ENCODE measurements around the gene BMP2K.
"Not testable (repeated sequence)": the region's sequence is repeated elsewhere in the genome, so short reads cannot be mapped to it uniquely, and the experiment has no call there.

The BMP2K gene

DNA sequence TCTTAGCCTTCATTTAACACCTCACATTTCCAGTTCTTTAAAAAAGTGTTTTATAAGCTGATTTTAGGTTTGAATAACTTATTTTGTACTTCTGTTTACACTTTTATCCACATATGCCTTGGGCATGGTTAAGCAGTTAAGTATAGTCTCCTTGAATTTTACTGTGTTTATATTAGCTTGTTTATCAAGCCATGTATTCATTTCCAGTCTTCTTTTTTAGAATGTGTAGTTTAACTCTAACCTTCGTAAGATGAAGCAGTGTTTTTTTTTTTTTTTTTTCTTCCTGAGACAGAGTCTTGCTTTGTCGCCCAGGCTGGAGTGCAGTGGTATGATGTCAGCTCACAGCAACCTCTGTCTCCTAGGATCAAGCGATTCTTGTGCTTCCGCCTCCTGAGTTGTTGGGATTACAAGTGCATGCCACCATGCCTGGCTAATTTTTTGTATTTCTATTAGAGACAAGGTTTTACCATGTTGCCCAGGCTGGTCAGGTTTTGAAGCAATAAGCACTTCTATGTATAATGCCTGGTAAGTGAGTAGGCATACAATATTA is 42.5 kb downstream of the BMP2K start:
- H3K9me3 ChIP-seq (ENCODE audit: control insufficient read depth in 2 of 2, low read length in 2 of 2) = no peaks in the 10 kb centered on the region
- no peaks in the 10 kb centered on the region for H3K36me3 ChIP-seq (ENCODE audit: control insufficient read depth in 2 of 2, insufficient read depth in 2 of 2, low read length in 2 of 2)

GRCh38 chr4:78824001-78824400 is 47.9 kb downstream of the BMP2K start:
- peaks cover 11 to 13% of the 10 kb centered on the region in 2 donors for H3K36me3 ChIP-seq (ENCODE audit: control insufficient read depth in 2 of 2, insufficient read depth in 2 of 2, low read length in 2 of 2)

More for the DNA sequence above, 42.5 kb downstream of the BMP2K start:
- no peak overlapping the region for H3K4me3 ChIP-seq (ENCODE audit: low read length in 2 of 2)
- no peaks in the 10 kb centered on the region for H3K27me3 ChIP-seq (ENCODE audit: control insufficient read depth in 1 of 2, insufficient read depth in 2 of 2, low read length in 2 of 2)
- no peaks in the 10 kb centered on the region for H3K4me1 ChIP-seq (ENCODE audit: control insufficient read depth, insufficient read depth, low read length)
- H3K9ac ChIP-seq (ENCODE audit: low read length in 2 of 2) = no peak overlapping the region
- H3K27ac ChIP-seq (ENCODE audit: low read length) = no peak overlapping the region

GRCh38 chr4:78827191-78827590 is 51.0 kb downstream of the BMP2K start:
- Histone ChIP-seq H3K4me3 (ENCODE audit: low read length in 2 of 2) (no peak overlapping the region), H3K9ac (ENCODE audit: low read length in 2 of 2) (no peak overlapping the region), H3K9me3 (ENCODE audit: control insufficient read depth in 2 of 2, low read length in 2 of 2) (no peaks in the 10 kb centered on the region), H3K27ac (ENCODE audit: low read length) (no peak overlapping the region), H3K4me1 (ENCODE audit: control insufficient read depth, insufficient read depth, low read length) (no peaks in the 10 kb centered on the region), H3K36me3 (ENCODE audit: control insufficient read depth in 2 of 2, insufficient read depth in 2 of 2, low read length in 2 of 2) (peaks cover 11 to 13% of the 10 kb centered on the region in 2 donors), H3K27me3 (ENCODE audit: control insufficient read depth in 1 of 2, insufficient read depth in 2 of 2, low read length in 2 of 2) (no peaks in the 10 kb centered on the region)

More at GRCh38 chr4:78824001-78824400, 47.9 kb downstream of the BMP2K start:
- H3K27me3 ChIP-seq (ENCODE audit: control insufficient read depth in 1 of 2, insufficient read depth in 2 of 2, low read length in 2 of 2) = no peaks in the 10 kb centered on the region
- no peak overlapping the region for H3K27ac ChIP-seq (ENCODE audit: low read length)
- no peak overlapping the region for H3K4me3 ChIP-seq (ENCODE audit: low read length in 2 of 2)
- H3K4me1 ChIP-seq (ENCODE audit: control insufficient read depth, insufficient read depth, low read length) = no peaks in the 10 kb centered on the region
- no peaks in the 10 kb centered on the region for H3K9me3 ChIP-seq (ENCODE audit: control insufficient read depth in 2 of 2, low read length in 2 of 2)
- no peak overlapping the region for H3K9ac ChIP-seq (ENCODE audit: low read length in 2 of 2)

DNA sequence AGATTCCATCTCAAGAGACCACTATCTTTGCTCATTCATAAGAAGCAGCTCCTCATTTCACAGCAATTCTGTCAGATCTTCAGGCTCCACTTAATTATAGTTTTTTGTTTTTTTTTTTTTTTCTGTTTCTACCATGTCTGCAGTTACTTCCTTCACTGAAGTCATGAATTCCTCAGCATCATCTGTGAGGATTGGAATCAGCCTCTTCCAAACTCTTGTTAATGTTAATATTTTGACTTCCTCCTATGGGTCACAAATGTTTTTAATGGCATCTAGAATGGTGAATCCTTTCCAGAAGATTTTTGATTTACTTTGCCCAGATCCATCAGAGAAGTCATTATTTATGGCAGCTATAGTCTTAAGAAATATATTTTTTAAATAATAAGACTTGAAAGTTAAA is 53.1 kb downstream of the BMP2K start:
- Histone ChIP-seq H3K36me3 (ENCODE audit: control insufficient read depth in 2 of 2, insufficient read depth in 2 of 2, low read length in 2 of 2) (peaks cover 11 to 13% of the 10 kb centered on the region in 2 donors), H3K9ac (ENCODE audit: low read length in 2 of 2) (no peak overlapping the region), H3K9me3 (ENCODE audit: control insufficient read depth in 2 of 2, low read length in 2 of 2) (no peaks in the 10 kb centered on the region), H3K27me3 (ENCODE audit: control insufficient read depth in 1 of 2, insufficient read depth in 2 of 2, low read length in 2 of 2) (no peaks in the 10 kb centered on the region), H3K27ac (ENCODE audit: low read length) (no peak overlapping the region), H3K4me3 (ENCODE audit: low read length in 2 of 2) (no peak overlapping the region), H3K4me1 (ENCODE audit: control insufficient read depth, insufficient read depth, low read length) (no peaks in the 10 kb centered on the region)

GRCh38 chr4:78839676-78840075 is 63.5 kb downstream of the BMP2K start:
- not testable (repeated sequence) for H3K36me3 ChIP-seq (ENCODE audit: control insufficient read depth in 2 of 2, insufficient read depth in 2 of 2, low read length in 2 of 2); H3K27me3 ChIP-seq (ENCODE audit: control insufficient read depth in 1 of 2, insufficient read depth in 2 of 2, low read length in 2 of 2); H3K4me3 ChIP-seq (ENCODE audit: low read length in 2 of 2); H3K27ac ChIP-seq (ENCODE audit: low read length); H3K9me3 ChIP-seq (ENCODE audit: control insufficient read depth in 2 of 2, low read length in 2 of 2); H3K9ac ChIP-seq (ENCODE audit: low read length in 2 of 2); H3K4me1 ChIP-seq (ENCODE audit: control insufficient read depth, insufficient read depth, low read length)

GRCh38 chr4:78840286-78840685 is 64.1 kb downstream of the BMP2K start:
- H3K9me3 ChIP-seq (ENCODE audit: control insufficient read depth in 2 of 2, low read length in 2 of 2); H3K27me3 ChIP-seq (ENCODE audit: control insufficient read depth in 1 of 2, insufficient read depth in 2 of 2, low read length in 2 of 2); H3K27ac ChIP-seq (ENCODE audit: low read length); H3K4me3 ChIP-seq (ENCODE audit: low read length in 2 of 2); H3K36me3 ChIP-seq (ENCODE audit: control insufficient read depth in 2 of 2, insufficient read depth in 2 of 2, low read length in 2 of 2); H3K4me1 ChIP-seq (ENCODE audit: control insufficient read depth, insufficient read depth, low read length); H3K9ac ChIP-seq (ENCODE audit: low read length in 2 of 2): not testable (repeated sequence)

DNA sequence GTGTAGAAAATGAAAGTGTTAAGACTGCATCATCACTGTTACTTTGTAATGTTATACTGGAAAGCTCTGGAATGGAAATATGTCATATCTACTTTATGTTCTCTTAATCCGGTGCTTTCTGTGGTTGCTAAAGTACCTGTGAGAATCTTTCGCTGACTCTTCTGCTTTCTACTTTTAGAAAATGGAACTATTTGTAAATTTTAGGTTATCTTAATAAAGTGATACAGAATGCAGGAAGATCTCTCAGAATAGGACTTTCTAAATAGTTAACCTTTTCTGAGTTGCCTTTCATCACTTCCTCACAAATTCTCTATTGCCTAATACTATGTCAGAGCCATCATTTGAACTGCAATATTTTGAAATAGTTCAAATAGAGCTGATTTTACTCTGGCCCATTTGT is 69.3 kb downstream of the BMP2K start:
- Histone ChIP-seq H3K4me1 (ENCODE audit: control insufficient read depth, insufficient read depth, low read length) (no peaks in the 10 kb centered on the region), H3K9ac (ENCODE audit: low read length in 2 of 2) (no peak overlapping the region), H3K27ac (ENCODE audit: low read length) (no peak overlapping the region), H3K4me3 (ENCODE audit: low read length in 2 of 2) (no peak overlapping the region), H3K27me3 (ENCODE audit: control insufficient read depth in 1 of 2, insufficient read depth in 2 of 2, low read length in 2 of 2) (no peaks in the 10 kb centered on the region), H3K36me3 (ENCODE audit: control insufficient read depth in 2 of 2, insufficient read depth in 2 of 2, low read length in 2 of 2) (peaks cover 0 to 3% of the 10 kb centered on the region in 2 donors), H3K9me3 (ENCODE audit: control insufficient read depth in 2 of 2, low read length in 2 of 2) (no peaks in the 10 kb centered on the region)

DNA sequence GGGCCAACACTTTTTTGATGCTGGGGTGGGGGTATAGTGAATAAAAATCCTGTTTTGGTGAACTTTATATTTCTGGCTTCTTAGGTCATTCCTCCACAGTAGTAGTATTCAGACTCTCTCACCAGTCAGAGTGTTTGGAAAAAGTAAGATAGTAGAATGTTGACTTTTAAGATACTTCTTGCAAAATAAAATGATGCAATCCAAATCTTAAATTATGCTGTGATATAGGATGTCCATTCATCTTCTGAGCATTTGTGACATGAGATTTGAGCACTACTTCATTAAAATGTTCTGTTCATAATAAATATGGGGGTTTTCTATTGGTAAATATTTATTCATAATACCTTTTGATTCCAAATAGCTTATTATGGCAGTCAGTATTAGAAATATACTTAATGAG is 70.1 kb downstream of the BMP2K start:
- Histone ChIP-seq H3K9ac (ENCODE audit: low read length in 2 of 2) (no peak overlapping the region), H3K27ac (ENCODE audit: low read length) (no peak overlapping the region), H3K4me1 (ENCODE audit: control insufficient read depth, insufficient read depth, low read length) (no peaks in the 10 kb centered on the region)

DNA sequence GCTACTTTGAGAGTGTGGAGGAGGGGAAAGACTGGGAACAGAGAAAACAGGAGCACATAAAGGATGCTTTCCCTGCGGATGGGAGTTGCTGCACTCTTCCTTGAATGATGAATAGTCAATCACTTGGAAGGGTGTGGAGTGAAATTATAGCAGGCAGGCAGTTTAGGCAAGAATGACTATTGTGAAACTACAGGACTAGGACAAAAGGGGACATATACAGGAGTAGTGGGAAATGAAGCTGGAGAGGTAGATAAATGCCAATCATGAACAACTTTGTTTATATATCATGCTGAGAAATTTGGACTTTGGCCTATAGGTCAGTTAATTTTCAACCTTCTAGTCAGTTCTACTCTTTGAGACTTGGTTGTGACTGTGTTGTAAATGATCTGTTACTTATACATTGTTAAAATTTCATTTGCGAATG is 86.2 kb downstream of the BMP2K start:
- Histone ChIP-seq H3K27ac (ENCODE audit: low read length) (no peak overlapping the region), H3K27me3 (ENCODE audit: control insufficient read depth in 1 of 2, insufficient read depth in 2 of 2, low read length in 2 of 2) (no peaks in the 10 kb centered on the region), H3K4me1 (ENCODE audit: control insufficient read depth, insufficient read depth, low read length) (no peaks in the 10 kb centered on the region), H3K9ac (ENCODE audit: low read length in 2 of 2) (no peak overlapping the region), H3K4me3 (ENCODE audit: low read length in 2 of 2) (no peak overlapping the region), H3K36me3 (ENCODE audit: control insufficient read depth in 2 of 2, insufficient read depth in 2 of 2, low read length in 2 of 2) (peaks cover 0 to 2% of the 10 kb centered on the region in 2 donors), H3K9me3 (ENCODE audit: control insufficient read depth in 2 of 2, low read length in 2 of 2) (no peaks in the 10 kb centered on the region)

More for the DNA sequence above, 70.1 kb downstream of the BMP2K start:
- Histone ChIP-seq H3K9me3 (ENCODE audit: control insufficient read depth in 2 of 2, low read length in 2 of 2) (no peaks in the 10 kb centered on the region), H3K27me3 (ENCODE audit: control insufficient read depth in 1 of 2, insufficient read depth in 2 of 2, low read length in 2 of 2) (no peaks in the 10 kb centered on the region), H3K4me3 (ENCODE audit: low read length in 2 of 2) (no peak overlapping the region), H3K36me3 (ENCODE audit: control insufficient read depth in 2 of 2, insufficient read depth in 2 of 2, low read length in 2 of 2) (peaks cover 0 to 3% of the 10 kb centered on the region in 2 donors)

DNA sequence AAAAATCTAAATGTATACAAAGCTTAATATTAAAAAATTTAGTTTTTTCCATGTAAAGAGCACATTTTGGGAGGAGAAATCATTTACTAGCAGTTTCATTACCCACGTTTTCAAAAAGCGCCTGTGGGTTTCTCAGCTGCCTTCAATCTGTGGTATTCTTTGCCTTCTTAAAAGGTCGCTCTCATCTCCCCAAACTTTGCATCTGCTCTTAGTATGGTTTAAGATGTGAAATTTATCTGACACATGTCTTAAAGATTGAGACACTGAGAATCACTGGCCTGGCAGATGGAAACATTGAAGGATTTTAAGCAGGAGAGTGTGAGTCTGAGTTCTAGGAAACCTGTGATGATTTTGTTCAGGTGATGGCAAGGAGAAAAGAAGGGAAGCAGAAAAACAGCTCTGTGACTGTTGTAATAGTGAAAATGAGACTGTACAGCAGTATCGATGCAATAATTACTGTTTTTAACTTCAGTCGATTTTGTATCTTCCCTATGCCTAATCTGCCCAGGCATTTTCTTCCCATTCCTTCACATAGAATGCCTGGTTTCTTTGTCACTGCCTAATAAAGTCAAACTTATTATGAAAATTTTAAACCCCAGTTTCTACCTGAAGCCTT is 87.2 kb downstream of the BMP2K start:
- Histone ChIP-seq H3K4me3 (ENCODE audit: low read length in 2 of 2) (no peak overlapping the region), H3K27ac (ENCODE audit: low read length) (no peak overlapping the region), H3K9ac (ENCODE audit: low read length in 2 of 2) (no peak overlapping the region), H3K27me3 (ENCODE audit: control insufficient read depth in 1 of 2, insufficient read depth in 2 of 2, low read length in 2 of 2) (no peaks in the 10 kb centered on the region), H3K4me1 (ENCODE audit: control insufficient read depth, insufficient read depth, low read length) (no peaks in the 10 kb centered on the region), H3K9me3 (ENCODE audit: control insufficient read depth in 2 of 2, low read length in 2 of 2) (no peaks in the 10 kb centered on the region), H3K36me3 (ENCODE audit: control insufficient read depth in 2 of 2, insufficient read depth in 2 of 2, low read length in 2 of 2) (peaks cover 0 to 2% of the 10 kb centered on the region in 2 donors)

DNA sequence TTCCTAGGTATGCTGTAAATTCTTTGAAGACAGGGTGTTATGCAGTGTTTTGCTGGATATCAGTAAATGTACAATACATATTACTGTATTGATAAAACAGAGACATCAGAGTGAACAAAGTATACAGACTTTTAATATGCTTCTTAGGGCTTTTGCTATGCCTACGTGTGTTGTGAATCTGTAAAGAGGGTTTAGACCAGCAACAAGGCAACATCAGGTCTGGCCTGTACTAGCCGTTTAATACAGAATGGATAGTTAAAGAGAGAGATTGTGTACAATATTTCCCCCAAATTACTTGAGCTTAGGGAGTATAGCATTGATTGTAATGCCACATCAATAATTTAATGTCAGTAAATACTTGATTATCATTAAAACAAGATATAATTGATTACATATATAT is 87.8 kb downstream of the BMP2K start:
- H3K27me3 ChIP-seq (ENCODE audit: control insufficient read depth in 1 of 2, insufficient read depth in 2 of 2, low read length in 2 of 2) = no peaks in the 10 kb centered on the region
- H3K36me3 ChIP-seq (ENCODE audit: control insufficient read depth in 2 of 2, insufficient read depth in 2 of 2, low read length in 2 of 2) = peaks cover 0 to 2% of the 10 kb centered on the region in 2 donors

More for the DNA sequence above, 87.8 kb downstream of the BMP2K start:
- H3K27ac ChIP-seq (ENCODE audit: low read length) = no peak overlapping the region
- H3K9me3 ChIP-seq (ENCODE audit: control insufficient read depth in 2 of 2, low read length in 2 of 2) = no peaks in the 10 kb centered on the region
- H3K9ac ChIP-seq (ENCODE audit: low read length in 2 of 2) = no peak overlapping the region
- H3K4me1 ChIP-seq (ENCODE audit: control insufficient read depth, insufficient read depth, low read length) = no peaks in the 10 kb centered on the region
- H3K4me3 ChIP-seq (ENCODE audit: low read length in 2 of 2) = no peak overlapping the region
